Myocyte (in vitro differentiated cells): Measurements from ENCODE around the gene NOTCH1. TPM values are rescaled to one million over a fixed set of nuclear protein-coding genes. Genes with fewer than 3 reads are reported as not detected.

ENCODE experiments used
- microRNA-seq: library from miRNA; unstranded; fragments of <30 nt; microRNA quantifications from one replicate; pipeline ENCODE4, GENCODE V29; 2016
- total RNA-seq: library from RNA; depleted of rRNA; stranded (reverse); fragments of >200 nt; gene quantifications from 2 replicates; pipeline ENCODE4 v1.2.3, GENCODE V29; 2014

The NOTCH1 gene
- total RNA-seq, 1 donor from 2014 or later = 6.2 TPM

Small RNA genes lying within 50 kb of the gene (microRNA-seq; reads per million reads assigned to microRNA genes)
- gene MIR4673 (not detected), gene MIR4674 (not detected)

Other genes starting within 250 kb of the NOTCH1 start
- 0.05 TPM in 1 of 2 replicates, not detected in the other for gene CCDC187, start 242.0 kb downstream of the NOTCH1 start, total RNA-seq
- gene GPSM1, start 218.5 kb downstream of the NOTCH1 start, total RNA-seq = 22.3 and 28.3 TPM in 2 replicates
- gene DNLZ, start 182.3 kb downstream of the NOTCH1 start, total RNA-seq = 17.0 and 34.0 TPM in 2 replicates
- 0.21 and 0.91 TPM in 2 replicates for gene CARD9, start 172.4 kb downstream of the NOTCH1 start, total RNA-seq
- 7.6 and 9.2 TPM in 2 replicates for gene SNAPC4, start 145.9 kb downstream of the NOTCH1 start, total RNA-seq
- 46.6 and 48.2 TPM in 2 replicates for gene ENTR1, start 135.4 kb downstream of the NOTCH1 start, total RNA-seq
- gene PMPCA, start 135.4 kb downstream of the NOTCH1 start, total RNA-seq = 49.9 and 60.5 TPM in 2 replicates
- 8.3 and 12.4 TPM in 2 replicates for gene INPP5E, start 106.2 kb downstream of the NOTCH1 start, total RNA-seq
- 25.3 and 26.9 TPM in 2 replicates for gene SEC16A, start 63.0 kb downstream of the NOTCH1 start, total RNA-seq
- gene EGFL7, start 116.9 kb upstream of the NOTCH1 start, total RNA-seq = 6.0 and 7.0 TPM in 2 replicates
- 21.3 and 35.5 TPM in 2 replicates for gene AGPAT2, start 141.4 kb upstream of the NOTCH1 start, total RNA-seq
- gene DIPK1B, start 166.5 kb upstream of the NOTCH1 start, total RNA-seq = not detected in 2 replicates
- gene LCN10, start 196.9 kb upstream of the NOTCH1 start, total RNA-seq = not detected in 2 replicates
- gene LCN6, start 202.5 kb upstream of the NOTCH1 start, total RNA-seq = not detected in 2 replicates
- gene LCN8, start 212.2 kb upstream of the NOTCH1 start, total RNA-seq = 0.21 TPM in 1 of 2 replicates, not detected in the other
- gene LCN15, start 218.5 kb upstream of the NOTCH1 start, total RNA-seq = not detected in 2 replicates
- gene TMEM141, start 245.3 kb upstream of the NOTCH1 start, total RNA-seq = 63.9 and 81.6 TPM in 2 replicates